Measurements from ENCODE around the gene ATP8A2.

GRCh38 chr13:25604106-25604505 lies 232.3 kb downstream of the ATP8A2 start:
- TF ChIP-seq, protein P1, sequence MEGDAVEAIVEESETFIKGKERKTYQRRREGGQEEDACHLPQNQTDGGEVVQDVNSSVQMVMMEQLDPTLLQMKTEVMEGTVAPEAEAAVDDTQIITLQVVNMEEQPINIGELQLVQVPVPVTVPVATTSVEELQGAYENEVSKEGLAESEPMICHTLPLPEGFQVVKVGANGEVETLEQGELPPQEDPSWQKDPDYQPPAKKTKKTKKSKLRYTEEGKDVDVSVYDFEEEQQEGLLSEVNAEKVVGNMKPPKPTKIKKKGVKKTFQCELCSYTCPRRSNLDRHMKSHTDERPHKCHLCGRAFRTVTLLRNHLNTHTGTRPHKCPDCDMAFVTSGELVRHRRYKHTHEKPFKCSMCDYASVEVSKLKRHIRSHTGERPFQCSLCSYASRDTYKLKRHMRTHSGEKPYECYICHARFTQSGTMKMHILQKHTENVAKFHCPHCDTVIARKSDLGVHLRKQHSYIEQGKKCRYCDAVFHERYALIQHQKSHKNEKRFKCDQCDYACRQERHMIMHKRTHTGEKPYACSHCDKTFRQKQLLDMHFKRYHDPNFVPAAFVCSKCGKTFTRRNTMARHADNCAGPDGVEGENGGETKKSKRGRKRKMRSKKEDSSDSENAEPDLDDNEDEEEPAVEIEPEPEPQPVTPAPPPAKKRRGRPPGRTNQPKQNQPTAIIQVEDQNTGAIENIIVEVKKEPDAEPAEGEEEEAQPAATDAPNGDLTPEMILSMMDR (IDR thresholded peaks at IDR 0.05): no peak
- no peak for TF ChIP-seq POLR2A (IDR thresholded peaks at IDR 0.05)
